HS-27A (cell line): ENCODE results near the gene INSIG2.

Source experiments
- DNase-seq: peaks from one replicate; pipeline ENCODE4 v3.0.0-alpha.2; 2012; ENCODE audit warnings: low read depth, missing footprints

INSIG2 gene

GRCh38 chr2:118088051-118089024 is at the start of gene INSIG2:
Gene INSIG2, plus strand, starts transcription at chr2:118088471. Its CDS starts 8,086 bp downstream, at chr2:118096557.
- DNase-seq: peak; percentile 99

- DNase-seq: no peak
Measured at GRCh38 chr2:118040891-118041290, 47.4 kb upstream of the INSIG2 start.

DNA sequence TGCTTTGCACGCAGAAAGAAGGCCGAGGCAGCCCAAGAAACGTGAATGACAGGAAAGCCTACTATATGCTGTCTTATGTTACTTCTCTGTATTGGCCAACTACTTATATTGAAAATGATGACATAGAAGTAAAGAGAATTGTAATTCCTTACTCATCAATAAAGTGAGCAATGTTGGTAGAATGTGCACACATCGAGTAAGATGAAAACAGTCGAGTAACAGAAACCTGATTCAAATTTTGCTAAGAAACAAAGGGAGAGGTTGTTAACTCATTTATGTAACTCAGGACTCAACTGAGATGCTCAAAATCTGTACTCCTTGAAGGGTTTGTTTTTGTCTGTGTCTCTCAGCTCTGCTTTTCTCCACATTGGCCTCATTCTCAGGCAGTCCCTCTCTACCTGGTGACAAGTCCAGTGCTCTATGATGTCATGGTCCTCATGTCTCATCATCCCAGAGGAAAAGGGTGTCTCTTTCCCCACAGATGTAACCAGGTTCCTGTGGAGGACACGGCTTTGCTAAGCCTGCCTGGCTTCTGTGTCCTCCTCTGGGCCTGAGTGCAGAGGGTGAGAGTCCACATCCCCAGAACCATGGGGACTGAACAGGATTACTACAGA is 44.1 kb upstream of the INSIG2 start:
- DNase-seq: no peak

DNA sequence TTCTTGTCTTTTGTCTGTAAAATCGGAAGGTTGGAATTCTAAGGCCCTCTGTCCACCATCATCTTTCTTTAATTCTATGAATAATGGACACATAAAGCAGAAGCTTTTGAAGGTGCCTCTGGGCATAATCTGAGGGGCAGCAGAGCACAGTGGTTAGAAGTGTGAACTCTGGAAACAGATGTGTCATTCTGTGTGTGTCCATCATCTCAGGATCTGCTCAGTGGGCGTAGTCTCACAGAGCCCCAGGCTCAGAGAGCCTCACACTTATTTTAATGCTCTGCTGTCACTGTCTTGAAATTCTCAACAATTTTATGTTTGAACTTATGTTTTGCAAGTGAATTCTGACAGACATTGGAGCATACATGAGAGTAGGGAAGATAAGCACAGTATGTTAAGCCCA is 43.4 kb upstream of the INSIG2 start:
- DNase-seq: no peak

- DNase-seq: no peak
Measured at GRCh38 chr2:118045286-118045685, 43.0 kb upstream of the INSIG2 start.

GRCh38 chr2:118046634-118047210 is 41.5 kb upstream of the INSIG2 start:
- DNase-seq: no peak

DNA sequence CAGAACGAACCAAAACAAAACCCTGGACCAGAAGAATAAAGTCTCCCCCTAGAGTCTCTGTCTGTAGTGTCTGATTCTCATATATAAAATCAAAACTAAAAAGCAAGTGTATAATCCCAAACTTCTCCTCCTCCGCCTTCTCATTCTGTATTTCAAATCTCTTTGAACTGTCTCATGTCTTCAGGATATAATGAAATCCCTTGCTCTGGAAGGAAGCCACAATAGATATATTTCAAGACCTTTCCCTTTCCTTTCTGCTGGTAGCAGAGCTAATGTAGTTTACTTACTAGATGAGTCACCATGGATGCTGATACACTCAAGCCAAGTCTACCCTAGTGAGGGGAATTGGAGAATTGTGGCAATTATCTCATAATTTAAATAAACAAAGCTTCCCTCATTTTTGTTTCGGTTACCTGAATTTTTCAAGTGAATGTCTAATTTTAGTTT is 40.9 kb upstream of the INSIG2 start:
- no peak for DNase-seq

GRCh38 chr2:118048401-118048800 is 39.9 kb upstream of the INSIG2 start:
- no peak for DNase-seq

DNA sequence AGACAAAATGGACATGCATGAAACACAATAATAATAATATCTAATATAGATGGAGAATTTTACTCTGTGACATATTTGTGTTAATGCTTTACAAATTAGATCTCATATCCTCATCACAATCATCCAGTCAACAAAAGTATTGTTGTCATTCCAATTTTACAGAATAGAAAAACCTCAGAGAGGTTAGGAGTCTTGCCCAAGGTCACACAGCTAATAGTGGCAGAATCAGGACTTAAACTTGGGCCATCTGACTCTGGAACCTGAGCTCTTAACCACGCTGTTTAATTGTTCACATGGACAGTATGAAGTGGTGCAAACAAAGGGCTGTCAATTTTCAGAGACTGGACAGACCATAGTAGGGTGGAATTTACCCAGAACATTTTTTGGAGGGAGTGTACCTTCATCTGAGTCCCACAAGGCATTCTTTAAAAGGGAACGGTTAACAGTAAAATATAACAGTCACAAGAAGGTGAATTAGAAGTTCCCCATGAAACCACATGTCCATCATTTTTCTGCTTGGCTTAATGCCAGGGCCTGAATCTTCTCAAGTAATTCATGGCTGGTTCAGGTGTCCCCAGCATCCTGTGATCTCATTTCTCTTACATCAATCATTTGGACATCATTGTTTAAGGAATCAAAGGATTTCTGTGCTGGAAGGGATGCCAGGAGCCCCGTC is 39.0 kb upstream of the INSIG2 start:
- no peak for DNase-seq

DNA sequence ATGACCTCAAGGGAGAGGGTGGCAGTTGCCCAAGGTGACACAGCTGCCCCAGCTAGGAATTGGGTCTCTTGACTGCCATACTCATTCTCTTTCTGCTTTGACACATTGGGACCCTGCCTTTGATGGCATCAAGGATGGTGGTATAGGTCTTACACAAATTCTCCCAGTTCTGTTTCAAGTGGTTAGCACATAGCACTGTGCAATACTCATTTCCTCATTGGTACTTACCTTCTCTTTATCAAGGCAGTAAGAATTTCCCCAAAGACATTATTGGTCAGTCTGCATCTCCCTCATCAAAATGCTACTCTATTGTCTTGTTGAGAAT is 38.5 kb upstream of the INSIG2 start:
- DNase-seq: no peak

DNA sequence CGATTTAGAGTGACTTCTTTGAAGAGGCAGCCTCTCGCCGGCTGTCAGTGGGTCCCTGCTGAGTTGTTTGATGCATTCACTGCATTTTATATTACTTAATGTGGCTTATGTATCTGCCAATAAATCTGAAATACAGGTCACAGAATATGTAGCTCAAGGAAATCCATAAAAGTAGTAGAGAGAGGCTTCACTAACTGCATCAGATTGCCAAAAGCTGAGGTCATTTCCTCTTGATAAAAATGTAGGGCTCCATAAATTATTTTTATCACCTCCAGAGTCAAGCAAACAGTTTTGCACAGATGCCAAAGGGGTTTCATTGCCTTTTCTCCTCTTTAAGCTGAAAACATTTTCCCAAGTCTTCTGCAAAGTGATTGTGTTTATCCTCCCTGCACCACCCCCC is 37.9 kb upstream of the INSIG2 start:
- DNase-seq: no peak

- no peak for DNase-seq
Measured at GRCh38 chr2:118050974-118051373, 37.3 kb upstream of the INSIG2 start.

GRCh38 chr2:118051826-118052358 is 36.4 kb upstream of the INSIG2 start:
- no peak for DNase-seq

DNA sequence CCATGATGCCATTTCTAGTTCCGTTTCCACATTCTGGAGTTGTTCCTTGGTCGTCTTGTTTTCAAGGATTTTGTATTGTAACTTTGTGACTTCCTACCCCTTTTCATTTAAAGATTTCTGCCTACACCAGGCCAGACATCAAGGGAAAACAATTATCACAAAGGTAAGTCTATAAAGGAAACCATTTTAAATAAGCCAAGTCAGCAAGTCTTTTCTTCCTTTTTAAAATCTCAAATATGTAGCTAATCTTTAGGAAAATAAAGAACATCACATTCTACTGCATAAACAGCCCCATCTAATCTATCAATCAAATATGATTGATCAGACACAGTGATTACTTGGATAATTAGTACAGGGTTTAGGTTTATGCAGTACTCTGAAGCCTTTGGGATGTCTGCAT is 35.8 kb upstream of the INSIG2 start:
- DNase-seq: no peak

DNA sequence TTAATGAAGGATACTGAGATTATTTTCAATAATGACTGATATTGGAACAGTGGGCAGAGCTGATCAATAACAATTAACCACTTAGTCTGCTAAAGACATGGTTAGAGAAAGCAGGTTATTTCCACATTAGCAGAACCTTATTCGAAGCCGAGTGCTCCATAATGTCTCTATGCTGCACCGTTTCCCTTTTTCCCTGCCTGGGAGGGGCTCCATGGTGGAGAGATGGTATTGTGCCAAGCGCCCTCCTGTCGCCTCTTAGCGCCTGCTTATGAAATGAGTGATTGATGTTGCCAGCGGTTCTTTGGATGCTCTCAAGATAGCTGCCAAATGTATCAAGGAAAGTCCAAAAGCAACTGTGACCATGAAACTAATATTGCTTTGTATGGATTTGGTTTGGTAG is 34.6 kb upstream of the INSIG2 start:
- no peak for DNase-seq

DNA sequence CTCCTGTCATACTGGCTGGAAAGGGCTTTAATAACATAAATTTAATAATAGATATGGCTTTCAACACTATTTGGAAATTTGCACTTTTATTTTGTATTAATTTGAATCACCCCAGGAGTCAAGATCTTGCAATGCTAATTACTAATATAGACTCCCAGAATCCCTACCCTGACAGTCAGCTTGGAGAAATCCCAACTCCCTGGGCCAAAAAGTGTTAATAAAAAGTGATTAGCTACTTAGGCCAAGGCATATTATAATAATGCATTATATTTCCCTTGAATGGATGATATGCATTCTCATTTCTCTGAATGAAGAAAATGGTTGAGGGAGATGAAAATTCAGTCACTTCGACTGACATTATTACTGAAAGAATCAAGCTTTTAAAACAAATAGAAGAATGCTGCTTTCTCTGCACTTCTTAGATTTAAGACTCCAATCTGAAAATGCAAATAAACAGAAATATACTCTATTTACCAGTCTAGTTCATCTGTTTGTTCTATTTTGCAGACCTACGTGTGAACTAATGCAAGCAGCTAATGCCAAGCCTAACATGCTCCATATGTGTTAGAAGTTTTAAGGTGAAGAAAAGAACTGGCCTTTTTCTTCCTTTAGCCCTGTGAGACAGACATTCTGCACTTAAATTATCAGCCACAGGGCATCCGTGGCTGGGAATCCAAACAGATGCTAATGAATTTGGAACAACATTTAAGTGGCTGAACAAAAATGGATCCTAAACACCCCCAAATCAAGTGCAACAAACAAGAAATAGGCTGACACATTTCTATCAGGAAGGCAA is 33.9 kb upstream of the INSIG2 start:
- no peak for DNase-seq

DNA sequence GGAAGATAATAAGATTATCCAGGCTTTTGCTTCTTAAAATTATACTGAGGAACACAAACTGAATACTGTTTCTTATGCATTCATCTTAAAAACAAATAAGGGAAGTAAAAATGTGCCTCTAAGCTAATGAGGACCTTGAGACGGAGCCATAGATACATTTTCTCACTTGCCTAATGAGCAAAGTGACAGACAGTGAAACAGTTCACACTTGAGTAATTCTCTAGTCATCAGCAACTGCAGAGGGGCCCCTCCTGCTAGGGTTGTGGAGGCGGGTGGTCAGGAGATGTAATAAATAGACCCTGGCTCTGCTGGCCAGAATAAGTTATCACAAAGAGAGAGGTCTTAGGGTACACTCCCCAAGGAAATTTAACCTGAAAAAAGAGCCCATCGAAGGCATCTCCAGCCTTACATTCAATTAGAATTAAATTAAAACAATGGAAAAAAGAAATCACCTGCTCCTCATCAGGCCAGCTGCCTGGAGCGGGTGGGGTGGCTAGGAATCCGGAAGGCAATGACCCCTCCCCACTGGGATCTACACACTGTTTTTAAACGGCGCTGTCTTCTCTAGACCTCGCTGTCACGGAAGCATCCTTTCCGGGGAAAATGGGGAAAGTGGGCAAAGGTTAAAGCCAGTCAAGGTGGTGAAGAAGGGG is 32.6 kb upstream of the INSIG2 start:
- DNase-seq: no peak

DNA sequence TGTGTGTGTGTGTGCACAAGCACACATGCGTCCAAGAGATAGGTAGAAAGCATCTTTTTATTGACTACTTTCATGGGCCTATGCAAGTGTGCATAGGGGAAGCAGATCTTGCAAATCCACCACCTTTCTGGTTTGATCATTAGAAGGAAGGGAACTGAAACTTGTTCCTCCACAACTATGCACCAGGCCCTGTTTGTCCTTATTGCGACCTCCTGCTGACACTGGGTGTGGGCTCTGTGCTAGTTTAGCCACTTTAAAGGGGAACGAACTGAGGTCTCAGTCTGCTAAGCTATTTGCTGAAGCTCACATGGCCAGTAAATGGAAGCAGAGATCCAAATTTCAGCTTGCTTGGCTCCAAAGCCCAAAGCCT is 32.1 kb upstream of the INSIG2 start:
- no peak for DNase-seq

DNA sequence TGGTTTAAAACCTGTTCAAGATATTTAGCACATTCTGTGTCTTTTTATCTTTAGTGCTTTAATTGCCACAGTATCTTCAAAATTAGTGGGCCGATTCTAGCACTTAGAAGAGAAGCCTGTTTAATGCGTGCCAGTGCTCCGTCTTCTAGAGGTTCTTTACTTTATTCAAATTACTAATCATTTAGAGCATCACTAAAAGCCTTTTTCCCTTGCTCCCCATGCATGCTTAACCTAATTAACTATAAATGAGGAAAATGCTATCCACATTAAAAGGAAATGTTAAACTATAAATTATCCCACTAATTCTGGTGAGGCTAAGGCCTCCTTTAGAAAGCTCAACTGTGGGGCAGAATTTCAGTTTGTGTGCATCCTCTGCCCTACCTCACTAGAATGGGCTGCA is 31.5 kb upstream of the INSIG2 start:
- DNase-seq: no peak

GRCh38 chr2:118058951-118059350 is 29.3 kb upstream of the INSIG2 start:
- no peak for DNase-seq

- peak; percentile 72 for DNase-seq
Measured at GRCh38 chr2:118059919-118060478, 28.3 kb upstream of the INSIG2 start.
